ENCODE data around the gene TRAK1.
A peak's percentile ranks its signal among the peaks of the same experiment; 100 is the strongest.

The TRAK1 gene

DNA sequence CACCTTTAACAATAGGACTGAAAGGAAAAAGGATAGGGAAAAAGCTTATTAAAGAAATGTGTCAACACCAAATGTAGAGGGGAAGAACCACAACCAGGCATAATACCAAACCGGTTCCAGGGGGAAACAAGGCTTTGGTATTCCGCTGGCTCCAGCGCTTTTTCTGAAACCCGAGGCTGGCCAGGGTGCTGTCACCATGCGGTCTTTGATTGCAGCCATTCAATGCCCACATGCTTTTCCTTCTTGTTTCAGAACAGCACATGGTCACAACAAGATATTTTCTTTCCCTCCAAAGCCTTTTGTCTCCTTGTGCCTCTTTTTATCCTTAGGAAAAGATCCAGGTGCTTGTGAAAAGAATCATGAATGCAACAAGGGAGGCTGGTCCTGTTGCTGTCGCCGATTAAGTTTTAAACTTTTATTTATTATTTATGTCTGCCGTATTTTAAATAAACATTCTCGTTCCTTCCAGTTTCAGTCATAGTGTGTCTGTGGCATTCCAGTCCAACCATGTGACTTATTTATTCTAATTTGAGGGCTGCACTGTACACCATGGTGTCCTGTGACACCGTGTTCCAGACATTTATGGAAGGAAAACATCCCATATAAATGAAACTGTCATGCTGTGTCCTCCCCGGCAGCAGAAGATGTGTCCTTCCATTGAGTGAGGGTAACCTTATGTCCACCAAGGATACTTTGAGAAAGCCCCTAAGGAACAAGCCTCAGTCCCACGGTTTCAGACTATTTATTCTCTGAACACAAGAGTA is 133.7 kb downstream of the TRAK1 start:
- TF ChIP-seq, protein P1, sequence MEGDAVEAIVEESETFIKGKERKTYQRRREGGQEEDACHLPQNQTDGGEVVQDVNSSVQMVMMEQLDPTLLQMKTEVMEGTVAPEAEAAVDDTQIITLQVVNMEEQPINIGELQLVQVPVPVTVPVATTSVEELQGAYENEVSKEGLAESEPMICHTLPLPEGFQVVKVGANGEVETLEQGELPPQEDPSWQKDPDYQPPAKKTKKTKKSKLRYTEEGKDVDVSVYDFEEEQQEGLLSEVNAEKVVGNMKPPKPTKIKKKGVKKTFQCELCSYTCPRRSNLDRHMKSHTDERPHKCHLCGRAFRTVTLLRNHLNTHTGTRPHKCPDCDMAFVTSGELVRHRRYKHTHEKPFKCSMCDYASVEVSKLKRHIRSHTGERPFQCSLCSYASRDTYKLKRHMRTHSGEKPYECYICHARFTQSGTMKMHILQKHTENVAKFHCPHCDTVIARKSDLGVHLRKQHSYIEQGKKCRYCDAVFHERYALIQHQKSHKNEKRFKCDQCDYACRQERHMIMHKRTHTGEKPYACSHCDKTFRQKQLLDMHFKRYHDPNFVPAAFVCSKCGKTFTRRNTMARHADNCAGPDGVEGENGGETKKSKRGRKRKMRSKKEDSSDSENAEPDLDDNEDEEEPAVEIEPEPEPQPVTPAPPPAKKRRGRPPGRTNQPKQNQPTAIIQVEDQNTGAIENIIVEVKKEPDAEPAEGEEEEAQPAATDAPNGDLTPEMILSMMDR (IDR thresholded peaks at IDR 0.05; ENCODE audit: control extremely low read depth, extremely low read depth, low read depth, missing control alignments): no peak
- POLR2A ChIA-PET: no interaction called here
- CTCF ChIA-PET: interaction anchor here (0.6 to 2.6 kb wide), 5 partner anchors 31 to 327 kb away, joined by 3 to 9 read pairs (median 3); no protein-coding TSS in a partner anchor
- no peak for DNase-seq (ENCODE audit: extremely low spot score)

DNA sequence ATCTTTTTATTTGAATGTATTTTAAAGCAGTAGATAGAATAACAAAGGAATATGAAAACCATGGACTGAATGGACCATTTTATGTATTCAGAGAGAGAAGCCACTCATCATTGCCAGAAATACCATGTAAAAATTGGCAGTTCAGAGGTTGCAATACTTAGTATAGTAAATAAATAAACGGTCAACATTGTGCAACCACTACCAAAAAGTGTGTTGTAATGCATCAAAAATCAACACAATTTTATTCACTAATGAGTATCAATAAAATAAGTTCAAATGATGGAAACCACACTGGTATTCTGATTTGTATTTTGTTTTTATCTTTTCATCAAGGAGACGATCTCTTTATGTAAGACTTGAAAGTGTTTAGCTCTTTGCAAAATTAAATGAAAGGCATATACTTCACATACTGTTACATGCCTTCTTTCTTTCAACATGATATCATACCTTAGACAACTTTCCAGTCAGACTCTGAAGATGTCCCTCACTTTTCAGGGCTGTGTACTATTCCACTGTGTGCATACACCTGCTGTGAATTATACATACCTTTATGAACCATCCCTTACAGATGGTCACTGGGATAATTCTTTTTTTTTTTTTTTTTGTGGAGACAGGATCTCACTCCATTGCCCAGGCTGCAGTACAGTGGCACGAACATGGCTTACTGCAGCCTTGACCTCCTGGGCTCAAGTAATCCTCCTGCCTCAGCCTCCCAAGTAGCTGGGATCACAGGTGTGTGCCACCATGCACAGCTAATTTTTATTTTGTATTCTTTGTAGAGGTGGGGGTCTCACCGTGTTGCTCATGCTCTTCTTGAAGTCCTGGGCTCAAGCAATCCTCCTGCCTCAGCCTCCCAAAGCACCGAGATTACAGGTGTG is 134.6 kb downstream of the TRAK1 start:
- TF ChIP-seq, protein P1 (IDR thresholded peaks at IDR 0.05; ENCODE audit: control extremely low read depth, extremely low read depth, low read depth, missing control alignments): no peak
- no peak for DNase-seq (ENCODE audit: extremely low spot score)
- POLR2A ChIA-PET: no interaction called here
- CTCF ChIA-PET: interaction anchor here (0.6 to 2.6 kb wide), 2 partner anchors 35 to 217 kb away, joined by 3 to 9 read pairs; no protein-coding TSS in a partner anchor

DNA sequence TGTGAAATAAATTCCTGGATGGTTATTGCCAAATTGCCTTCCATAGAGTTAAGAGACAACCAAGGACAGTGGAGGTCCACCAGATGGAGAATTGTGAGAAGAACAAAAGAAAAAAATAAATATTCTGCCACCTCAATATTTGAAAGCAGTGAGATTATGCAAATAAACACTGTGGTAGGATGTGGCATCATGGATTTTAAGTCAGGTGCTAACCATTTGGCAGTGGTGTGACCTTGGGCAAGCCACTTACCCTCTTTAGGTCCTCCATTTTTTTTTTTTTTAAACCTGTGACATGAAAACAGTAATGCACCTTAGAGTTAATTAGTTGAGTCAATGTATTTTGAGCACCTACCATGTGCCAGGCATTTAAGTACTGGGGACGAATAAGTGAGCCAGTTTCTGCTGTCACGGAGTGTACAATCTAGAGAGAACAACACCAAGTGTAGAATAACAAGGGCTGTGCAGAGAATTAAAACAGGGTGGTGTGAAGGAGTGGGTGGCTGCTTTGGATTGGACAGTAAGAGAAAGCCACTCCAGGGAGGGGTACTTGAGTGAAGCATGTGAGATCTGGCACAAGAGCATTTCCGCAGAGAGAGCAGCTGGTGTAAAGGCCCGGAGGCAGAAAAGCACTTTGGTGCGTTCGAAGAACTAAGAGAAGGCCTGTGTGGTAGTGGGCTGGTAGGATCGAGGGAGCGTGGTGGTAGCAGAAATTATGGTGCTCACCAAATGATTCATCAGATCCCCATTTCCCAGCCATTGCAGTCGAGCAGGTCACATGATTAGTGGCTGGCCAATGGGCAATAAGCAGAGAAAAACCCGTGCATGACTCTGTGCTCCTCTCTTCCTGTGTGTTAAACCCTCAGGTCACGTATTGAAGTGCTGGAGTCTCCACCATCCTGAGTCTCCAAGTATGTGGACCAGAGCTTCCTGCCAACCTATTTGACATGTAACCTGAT is 135.6 kb downstream of the TRAK1 start:
- no peak for DNase-seq (ENCODE audit: extremely low spot score)
- TF ChIP-seq, protein P1 (IDR thresholded peaks at IDR 0.05; ENCODE audit: control extremely low read depth, extremely low read depth, low read depth, missing control alignments): no peak
- ChIA-PET POLR2A (no interaction called here), CTCF (interaction anchor here (0.7 to 2.6 kb wide), 3 partner anchors 8 to 216 kb away, joined by 3 to 9 read pairs (median 3); no protein-coding TSS in a partner anchor)

DNA sequence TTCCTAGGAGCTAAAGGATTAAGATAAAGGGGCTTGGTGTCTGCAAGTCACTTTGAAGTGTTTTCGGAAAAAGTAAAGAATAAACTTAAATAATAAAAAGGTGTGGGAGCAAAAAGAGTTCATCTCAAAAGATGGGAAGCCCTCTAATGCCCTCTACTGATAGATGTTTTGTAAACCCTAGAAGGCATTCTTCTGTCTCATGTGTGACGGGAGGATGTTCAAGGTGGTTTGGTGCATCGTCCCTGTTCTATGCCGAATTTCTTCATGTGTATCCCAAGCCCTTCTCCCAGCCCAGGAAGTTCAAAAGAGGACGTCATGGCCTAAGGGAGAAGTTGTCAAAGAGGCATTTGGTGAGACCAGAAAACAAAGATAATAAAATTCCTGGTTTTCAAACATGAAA is 137.6 kb downstream of the TRAK1 start:
- TF ChIP-seq, protein P1 (IDR thresholded peaks at IDR 0.05; ENCODE audit: control extremely low read depth, extremely low read depth, low read depth, missing control alignments): peak; percentile 47
- CTCF ChIA-PET: interaction anchor here (1.0 to 2.8 kb wide), 12 partner anchors 10 to 312 kb away, joined by 3 to 15 read pairs (median 4); no protein-coding TSS in a partner anchor
- DNase-seq (ENCODE audit: extremely low spot score): peak; percentile 58
- POLR2A ChIA-PET: no interaction called here

DNA sequence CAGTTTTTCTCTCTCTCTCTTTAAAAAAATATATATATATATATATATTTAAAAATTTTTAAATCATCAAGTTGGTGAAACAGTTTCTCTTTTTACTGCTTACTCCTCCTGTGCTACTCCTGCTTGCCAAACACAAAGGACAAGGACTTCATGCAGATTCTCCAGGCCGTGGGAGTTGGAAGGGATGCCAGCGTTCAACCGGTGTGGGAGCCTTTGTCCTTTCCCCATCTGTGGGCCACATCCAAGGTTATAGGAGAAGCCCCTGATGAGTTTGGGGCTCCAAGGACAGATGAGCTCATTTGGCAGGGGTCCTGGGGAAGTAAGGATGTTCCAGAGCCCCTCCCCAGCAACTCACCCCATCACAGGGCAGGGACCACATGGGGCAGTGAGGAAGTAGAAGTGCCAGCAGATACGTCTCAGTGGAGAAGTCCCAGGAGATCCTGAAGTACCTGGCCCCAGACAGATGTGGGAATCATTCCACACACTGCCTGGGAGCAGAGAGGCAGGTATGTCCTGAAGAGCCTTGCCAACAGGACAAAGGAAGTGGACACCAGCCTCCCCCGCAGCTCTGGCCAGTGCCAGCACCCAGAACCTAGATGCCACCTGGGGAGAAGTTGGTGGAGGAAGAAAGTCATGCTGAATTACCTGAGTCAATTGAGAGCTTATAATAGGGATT is 138.2 kb downstream of the TRAK1 start:
- POLR2A ChIA-PET: no interaction called here
- CTCF ChIA-PET: interaction anchor here (0.7 to 2.8 kb wide), 23 partner anchors 11 to 335 kb away, joined by 3 to 15 read pairs (median 4); no protein-coding TSS in a partner anchor
- TF ChIP-seq, protein P1 (IDR thresholded peaks at IDR 0.05; ENCODE audit: control extremely low read depth, extremely low read depth, low read depth, missing control alignments): no peak

More for the DNA sequence above, 138.2 kb downstream of the TRAK1 start:
- DNase-seq (ENCODE audit: extremely low spot score): no peak

Data from GM10248 (cell line).